Activated CD4-positive, CD25-positive, alpha-beta regulatory T cell (primary cell): ENCODE measurements around the gene ARHGEF40.

Source experiments
- DNase-seq, 4 experiments: peaks; one replicate each; lab custom pipeline; 2025; lab: John Stamatoyannopoulos, UW

The ARHGEF40 gene

GRCh38 chr14:21121122-21121521 lies 51.0 kb downstream of the ARHGEF40 start:
- no peak for DNase-seq

GRCh38 chr14:21123429-21123828 lies 53.3 kb downstream of the ARHGEF40 start:
- DNase-seq: no peak

- no peak for DNase-seq
These were observed 63.8 kb downstream of the ARHGEF40 start for GRCh38 chr14:21133901-21134300.

GRCh38 chr14:21136024-21136423 lies 65.9 kb downstream of the ARHGEF40 start:
- no peak for DNase-seq
